LHCN-M2 (cell line): ENCODE data around the gene SH3PXD2A. TPM values are rescaled to one million over a fixed set of nuclear protein-coding genes. Genes with fewer than 3 reads are reported as not detected.
"Not testable (repeated sequence)": the region's sequence is repeated elsewhere in the genome, so short reads cannot be mapped to it uniquely, and the experiment has no call there.

Source experiments
- DNase-seq: peaks from one replicate; pipeline ENCODE4 v3.0.0-alpha.2; 2012; ENCODE audit warnings: low read depth
- total RNA-seq: library from RNA; depleted of rRNA; stranded (reverse); fragments of >200 nt; gene quantifications from 2 replicates; pipeline ENCODE4 v1.2.3, GENCODE V29; 2014

Gene SH3PXD2A
- total RNA-seq, 1 experiment from 2014 or later: 18.4 TPM

DNA sequence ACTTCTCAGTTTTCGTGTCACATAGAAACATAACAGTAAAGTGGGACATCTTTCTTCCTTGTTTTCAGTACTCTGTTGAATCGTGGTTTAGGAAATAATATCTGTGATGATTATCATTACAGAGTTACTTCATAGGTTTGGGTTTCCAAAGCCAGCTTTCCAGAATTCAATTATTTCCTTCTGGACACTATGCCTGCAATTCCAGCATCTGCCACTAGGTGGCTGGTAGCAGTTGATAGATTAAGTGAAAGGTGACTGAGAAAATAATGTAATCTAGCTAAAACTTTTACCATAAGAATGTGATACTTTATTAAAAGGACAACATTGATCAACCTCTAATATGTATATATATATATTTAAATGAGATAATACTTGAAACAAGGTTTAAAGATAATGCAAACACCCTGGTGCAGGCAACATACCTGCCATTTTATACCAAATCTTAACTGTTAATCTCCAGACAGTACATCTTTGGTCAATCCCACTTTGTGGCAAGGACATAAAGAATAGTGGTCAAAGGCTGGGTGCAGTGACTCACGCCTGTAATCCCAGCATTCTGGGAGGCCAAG lies 102.6 kb downstream of the SH3PXD2A start:
- DNase-seq: no peak

DNA sequence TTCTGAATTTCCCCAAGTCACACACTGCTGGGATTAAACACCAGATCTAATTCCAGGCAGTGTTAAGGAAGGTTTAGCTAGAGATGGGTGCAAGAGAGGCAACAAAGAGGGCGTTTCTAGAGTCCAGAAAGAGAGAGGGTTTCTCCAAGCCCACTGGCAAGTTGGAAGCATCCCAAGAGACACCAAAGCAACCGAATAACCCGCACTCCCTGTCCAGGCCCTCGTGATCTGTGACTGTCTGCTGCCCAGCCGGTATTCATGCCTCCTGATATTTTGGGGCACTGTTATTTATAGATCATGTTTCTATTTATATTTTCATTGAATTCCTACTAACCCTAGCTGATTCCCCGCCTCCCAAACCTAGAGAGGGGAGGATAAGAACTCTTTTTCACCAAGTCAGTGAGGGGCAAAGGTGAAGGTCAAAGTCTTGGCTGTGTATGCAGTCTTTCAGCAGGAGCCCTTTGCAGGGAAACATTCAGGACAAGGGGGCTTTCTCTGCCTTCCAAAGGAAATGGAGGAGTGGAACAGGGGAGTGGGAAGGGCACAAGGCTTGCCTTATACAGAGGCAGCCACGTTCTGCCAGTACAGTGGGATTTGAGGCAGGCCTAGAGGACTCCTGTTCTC lies 103.6 kb downstream of the SH3PXD2A start:
- no peak for DNase-seq

DNA sequence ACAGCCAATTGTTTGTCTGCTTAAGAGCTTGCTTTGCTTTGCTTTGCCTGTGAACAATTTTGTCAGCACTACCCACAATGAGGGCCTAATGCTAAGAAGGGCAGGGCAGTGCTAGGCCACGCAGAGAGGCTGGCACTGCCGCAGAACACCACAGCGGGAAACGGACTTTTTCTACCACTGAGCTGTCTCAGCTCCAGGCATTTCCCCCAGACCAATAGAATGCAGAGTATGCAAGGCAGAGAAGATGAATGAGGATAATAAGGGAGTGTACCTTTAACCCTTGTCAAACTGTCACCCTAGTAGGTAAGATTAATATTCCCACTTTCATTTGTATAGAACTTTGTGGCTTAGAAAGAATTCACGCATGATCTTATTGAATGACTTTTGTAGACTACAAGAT lies 104.5 kb downstream of the SH3PXD2A start:
- no peak for DNase-seq

DNA sequence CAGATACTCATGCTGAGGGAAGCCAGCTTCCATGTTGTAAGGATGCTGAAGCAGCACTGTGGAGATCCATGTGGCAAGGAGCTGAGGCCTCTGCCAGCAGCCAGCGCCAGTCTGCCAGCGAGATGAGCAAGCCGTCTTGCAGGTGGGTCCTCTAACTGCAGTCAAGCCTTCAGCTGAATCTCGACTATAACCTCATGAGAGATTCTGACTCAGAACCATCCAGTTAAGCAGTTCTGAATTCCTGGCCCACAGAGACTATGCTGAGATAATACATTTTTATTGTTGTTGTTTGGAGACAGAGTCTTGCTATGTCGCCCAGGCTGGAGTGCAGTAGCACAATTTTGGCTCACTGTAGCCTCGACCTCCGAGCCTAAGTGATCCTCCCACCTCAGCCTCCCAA lies 105.6 kb downstream of the SH3PXD2A start:
- no peak for DNase-seq

DNA sequence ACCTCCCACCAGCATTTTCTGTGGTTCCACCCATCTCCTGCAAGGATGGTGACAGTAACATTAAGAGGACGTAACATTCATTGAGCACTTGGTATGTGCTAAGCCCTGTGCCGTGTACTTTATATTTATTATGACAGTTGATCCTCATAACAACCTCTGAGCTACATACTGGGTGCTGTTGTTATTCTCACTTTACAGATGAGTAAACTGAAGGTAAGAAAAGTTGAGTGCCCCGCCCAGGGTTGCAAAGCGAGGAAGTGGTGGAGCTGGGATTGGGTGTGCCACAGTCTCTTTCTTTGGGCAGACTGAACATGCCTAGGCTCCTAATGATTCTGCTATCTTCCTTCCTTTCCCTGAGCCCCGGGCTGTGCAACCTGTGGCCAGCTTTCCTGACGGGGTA lies 107.4 kb downstream of the SH3PXD2A start:
- DNase-seq: no peak

DNA sequence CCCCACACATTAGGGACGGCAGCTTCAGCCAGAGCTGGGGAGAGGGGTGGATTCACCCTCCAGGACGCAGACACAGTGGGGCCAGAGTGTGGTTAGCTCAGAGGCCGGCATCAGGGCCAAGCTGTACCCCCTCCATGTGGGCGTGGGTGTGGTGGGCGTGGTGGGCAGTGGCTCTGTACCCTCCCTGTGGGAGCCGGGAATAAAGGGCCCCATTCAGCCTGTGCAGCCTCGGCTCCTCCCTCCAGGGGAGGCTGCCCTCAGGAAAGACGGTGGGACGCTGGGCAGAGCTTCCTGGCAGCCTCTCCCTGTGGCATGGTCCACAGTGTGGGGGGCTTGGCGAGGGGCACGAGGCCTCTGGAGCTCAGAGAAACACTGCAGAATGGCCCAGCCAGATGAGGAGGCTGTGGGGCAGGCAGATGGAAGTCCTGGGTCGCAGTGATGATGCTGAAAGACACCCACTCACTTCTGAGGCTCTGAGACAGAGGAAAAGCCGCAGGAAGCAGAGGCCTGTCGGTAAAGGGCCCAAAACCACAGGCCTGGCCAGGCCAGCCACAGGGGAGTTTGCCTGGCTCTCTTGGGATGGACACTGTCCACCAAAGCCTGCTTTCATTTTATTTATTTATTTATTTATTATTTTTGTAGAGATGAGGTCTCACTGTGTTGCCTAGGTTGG lies 108.0 kb downstream of the SH3PXD2A start:
- no peak for DNase-seq

DNA sequence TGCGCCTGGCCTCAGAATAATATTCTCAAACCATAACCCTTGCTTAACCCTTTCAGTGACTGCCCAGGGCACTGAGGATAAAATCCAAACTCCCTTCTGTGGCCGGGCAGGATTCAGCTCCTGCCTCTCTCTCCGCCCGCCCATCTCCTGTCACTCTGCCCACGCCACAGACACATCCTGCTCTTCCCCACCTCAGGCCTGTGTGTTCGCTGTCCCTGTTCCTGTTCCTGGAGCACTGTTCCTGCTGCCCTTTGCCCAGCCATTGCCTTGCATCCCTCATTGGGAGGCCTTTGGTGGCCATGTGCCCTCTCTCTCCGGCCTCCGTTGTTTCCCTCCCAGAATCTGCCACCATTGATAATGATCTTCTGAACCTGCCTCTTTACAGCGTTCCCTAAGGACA lies 108.8 kb downstream of the SH3PXD2A start:
- DNase-seq: no peak

DNA sequence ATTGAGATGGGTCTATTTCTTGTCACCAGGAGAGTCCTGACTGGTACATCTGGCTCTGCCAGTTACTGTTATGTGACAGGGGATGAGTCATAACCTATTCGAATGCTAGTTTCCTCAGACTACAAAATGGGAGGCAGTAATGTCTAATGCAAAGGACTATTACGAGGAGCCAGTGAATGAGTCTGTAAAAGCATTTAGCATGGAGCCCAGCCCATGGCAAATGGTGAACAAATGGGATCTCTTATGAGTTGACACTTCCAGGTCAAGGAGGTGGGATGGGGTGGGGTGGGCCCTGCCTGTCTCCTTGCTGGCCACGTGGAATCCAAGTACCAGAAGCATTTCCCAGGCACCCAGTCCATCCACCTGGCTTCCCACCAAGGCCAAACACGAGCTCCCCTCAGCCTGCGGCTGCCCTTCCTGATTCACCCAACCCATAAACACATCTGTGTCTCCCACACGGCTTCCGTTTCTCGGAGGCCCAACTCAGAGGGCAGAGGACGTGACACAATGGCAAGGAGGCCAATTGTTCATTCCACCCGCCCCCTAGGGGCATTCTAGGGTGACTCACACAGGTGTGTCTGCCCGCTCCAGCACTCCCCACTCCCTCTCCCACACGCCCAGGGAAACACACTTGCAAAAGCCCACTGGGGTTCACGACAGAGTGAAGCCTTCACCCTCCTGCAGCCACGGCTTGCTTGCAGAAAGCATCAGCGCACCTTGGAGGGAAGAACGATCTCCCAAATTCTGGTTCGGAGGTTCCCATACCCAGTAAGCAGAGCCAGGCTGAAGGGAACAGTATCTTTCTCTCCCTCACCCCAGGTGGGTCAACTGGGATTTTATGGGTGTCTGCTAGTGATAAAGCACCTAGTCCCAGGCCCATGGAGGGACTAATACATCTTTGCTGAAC lies 109.8 kb downstream of the SH3PXD2A start:
- DNase-seq: peak; percentile 78

DNA sequence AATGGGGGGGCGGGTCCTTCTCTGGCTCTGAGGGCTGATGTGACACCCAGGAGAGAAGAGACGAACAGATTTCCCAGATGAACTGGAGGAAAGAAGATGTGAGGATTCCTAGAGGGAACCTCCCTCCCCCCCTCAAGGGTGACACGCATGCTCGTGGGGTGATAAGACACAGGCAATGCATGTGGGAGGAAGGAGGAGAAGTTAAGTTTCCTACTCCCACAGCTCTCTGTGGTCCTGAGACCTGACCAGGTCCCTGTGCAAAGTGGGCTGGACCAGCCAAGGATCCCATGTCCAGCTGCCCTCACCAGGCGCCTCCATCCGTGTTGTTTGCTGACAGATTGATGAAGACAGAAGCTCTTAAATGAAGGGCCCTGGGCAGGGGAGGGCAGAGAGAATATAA lies 112.6 kb downstream of the SH3PXD2A start:
- no peak for DNase-seq

DNA sequence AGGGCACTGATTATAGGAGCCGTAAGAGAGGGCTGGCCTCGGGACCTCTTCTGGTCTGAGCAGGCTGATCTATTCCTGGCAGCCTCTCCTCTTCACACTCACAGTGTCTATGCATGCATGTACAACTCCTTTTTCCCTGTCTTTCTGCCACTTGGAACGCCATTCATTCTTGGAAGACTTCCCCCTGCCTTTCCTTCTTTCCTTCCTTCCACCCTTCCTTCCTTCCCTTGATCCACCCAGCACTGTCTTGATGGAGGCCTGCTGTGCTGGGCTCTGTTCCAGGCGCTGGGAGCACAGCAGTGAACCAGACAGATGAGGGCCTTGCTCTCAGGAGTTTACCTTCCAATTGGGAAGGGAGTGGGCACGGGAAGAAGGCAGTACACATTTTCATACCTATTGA lies 114.8 kb downstream of the SH3PXD2A start:
- DNase-seq: no peak

DNA sequence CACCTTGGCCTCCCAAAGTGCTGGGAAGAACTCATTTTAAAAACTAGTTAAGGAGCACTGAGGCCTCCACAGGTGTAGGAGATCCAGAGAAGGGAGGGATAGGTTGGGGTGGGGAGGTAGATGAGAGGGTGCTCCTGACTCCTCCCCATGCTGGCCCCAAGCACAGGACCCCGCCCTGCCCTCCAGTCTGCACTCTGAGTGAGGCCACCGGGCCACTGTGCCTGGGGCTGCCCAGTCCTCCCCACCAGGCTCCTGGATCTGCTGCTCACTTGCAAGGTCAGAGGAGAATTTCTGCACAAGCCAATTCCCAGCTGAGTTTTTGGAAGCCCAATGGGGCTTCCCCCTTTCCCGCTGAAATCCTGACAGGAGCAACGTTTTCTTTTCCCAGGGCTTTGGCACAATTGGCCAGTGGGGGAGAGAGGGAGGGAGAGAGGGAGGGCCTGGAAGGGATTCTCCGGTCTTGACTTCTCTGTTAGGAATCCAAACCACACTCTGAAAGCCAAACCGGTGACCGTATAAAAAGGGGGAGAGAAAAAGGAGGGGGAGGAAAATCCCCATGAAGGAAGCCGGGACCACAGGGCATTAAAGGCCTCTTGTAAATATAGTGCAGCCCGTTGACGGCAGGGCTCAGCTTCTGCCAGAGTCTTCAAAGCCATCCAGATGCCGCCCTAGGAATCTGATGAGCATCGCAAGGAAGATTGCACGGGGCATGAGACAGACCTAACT lies 116.2 kb downstream of the SH3PXD2A start:
- peak; percentile 95 for DNase-seq

DNA sequence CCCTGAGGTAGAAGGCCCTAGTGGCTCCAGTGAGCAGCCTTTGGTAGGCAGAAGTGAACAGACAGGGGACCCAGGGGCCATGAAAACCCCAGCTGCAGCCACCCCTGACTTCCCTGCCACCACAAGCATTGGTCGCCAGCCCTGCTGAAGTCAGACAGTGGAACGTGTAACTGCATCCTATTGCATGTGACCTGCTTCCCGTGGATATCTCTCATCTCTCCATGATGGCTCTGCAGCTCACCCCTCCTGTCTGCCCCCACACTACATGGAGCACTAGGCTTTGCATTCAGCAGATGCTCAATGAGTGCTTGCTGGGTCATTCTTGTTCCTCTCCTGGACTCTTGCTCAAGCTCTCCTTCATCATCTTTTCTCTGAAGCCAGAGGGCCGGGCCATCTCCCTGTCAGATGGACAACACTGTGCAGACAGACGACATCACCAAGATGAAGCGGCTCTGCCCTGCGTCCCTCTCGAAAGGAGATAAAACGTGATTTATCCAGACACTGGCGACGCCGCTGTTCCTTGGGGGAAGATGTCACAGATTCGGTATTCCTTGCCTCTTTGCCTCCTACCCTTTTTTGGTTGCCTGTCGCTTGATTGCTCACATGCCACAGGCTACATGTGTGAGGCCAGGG lies 117.5 kb downstream of the SH3PXD2A start:
- DNase-seq: no peak

DNA sequence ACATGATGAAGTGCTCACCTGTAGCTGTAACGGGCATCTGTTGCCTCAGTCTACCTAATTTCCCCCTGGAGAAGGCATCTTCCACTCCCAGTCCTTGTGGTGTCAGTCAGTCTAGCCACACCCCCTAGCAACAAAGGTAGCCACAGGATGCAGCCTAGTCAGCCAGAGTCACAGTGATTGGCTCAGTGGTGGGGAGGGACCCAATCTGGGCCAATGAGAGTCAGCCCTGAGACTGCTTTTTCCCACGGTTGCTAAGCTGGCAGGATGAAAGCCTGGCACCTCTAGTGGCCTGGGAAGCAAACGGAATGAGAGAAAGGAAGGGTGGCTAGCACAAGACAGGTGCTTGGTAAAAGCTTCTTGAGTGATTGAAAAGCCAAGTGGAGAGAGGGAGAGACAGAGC lies 118.6 kb downstream of the SH3PXD2A start:
- DNase-seq: peak; percentile 59

DNA sequence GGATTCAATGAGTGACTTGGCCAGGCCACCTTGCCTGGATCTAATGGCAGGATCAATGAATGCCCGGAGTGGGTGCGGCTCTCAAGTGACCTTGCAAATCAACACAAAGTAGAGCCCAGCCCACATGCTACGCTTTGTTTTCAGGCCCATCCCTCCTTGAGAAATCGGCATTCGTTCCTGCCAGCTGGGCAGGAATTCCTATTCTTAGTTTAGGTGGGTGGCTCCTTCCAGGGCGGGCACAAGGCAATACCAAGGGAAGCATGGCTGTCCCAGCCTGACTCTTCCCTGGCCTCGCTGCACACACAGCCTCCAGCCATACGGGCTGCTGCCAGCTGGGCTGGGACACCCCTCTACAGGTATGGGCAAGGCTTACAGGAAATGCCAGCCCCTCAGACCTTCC lies 119.3 kb downstream of the SH3PXD2A start:
- no peak for DNase-seq

DNA sequence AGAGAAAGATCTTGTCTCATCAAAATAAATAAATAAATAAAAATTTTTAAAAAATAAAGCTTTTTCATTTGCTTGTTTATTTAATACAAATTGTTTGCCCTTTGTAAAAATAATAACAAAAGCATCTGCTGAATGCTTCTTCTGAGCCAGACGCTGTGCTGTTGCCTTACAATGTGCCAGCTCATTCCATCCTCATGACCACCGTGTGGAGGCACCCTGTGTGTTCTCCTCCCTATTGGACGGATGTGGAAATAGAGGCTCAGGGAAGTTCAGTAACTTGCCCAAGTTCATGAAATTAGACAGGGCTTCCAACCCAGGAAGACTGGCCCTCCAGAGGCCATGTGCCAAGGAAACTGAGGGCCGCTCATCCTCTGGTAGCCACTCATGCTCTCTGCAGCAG lies 120.6 kb downstream of the SH3PXD2A start:
- no peak for DNase-seq

DNA sequence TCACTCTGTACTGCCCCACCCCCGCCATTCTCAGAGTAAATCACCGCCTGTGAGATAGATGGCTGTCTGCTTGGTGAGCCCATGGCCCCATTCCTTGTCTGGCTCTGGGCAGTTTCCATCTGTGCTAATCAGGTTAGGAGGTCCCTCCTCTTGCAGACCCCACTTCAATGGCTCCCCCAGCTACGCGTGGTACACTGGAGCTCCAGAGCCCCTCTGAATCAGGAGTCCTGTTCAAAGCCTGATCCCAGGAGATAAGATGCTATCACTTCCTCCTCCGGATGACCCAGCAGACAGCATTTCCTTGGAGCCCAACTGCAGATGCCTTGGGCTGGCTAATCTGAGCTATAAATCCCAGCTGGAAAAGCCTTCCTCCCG lies 122.3 kb downstream of the SH3PXD2A start:
- DNase-seq: no peak

DNA sequence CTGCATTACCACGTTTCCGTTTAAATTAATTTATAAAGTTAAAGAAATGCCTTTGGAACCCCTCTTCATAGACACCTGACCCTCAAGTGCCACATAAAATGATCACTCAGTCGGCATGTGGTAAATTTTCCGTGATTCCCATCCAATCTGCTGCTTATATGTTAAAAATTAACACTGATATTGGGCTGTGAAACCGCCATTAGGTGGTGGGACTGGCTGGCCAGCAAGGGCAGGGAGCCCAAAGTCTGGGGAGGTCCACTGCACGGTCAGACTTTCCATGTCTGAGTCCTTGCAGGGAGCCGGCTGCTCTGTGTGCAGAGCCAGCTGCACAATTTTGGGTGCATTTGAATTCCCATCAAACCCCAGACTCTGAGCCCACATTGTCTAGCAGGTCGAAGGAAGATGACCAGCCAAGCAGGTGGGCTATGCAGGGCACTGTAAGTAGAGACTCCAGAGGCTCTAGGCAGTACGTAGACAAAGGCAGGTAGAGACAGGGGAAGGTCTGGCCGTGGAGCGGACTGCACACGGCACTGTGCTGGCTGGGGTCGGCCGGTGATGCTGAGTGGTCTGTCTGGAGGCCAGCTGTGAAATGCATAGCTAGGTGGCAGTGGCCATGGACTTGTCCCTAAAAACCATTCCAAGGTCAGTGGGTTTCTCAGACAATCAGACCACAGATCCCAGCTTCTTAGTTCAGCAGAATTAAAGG lies 122.9 kb downstream of the SH3PXD2A start:
- DNase-seq: no peak

DNA sequence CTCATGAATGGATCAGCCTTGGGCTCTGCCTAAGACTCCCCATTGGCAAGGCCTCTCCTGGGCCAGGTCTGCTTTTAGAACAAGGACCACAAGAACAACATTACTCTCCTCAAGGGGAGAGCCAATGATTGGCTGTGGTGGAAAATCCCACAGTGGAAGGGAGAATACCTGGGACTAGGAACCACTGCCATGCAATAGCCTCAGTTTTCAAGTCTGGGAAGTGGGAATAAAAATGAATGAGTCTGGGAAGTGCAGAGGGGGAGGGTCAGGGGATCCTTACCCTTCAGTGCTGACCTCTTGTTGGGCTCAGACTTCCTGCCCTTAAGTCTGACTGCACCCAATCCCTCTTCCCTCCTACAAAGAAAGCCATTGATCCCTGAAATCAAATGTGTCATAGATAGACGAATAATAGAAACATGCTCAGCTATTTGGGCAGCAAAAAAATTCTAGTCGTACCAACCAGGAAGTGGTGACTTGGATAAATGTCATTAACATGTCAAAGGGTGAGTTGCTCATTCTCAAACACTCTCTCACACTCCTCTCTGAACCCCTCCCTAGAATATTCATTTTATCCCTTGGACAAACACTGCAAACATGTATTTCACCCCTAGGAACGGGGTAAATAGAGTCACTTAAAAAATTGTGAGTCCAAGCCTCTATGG lies 123.6 kb downstream of the SH3PXD2A start:
- no peak for DNase-seq

DNA sequence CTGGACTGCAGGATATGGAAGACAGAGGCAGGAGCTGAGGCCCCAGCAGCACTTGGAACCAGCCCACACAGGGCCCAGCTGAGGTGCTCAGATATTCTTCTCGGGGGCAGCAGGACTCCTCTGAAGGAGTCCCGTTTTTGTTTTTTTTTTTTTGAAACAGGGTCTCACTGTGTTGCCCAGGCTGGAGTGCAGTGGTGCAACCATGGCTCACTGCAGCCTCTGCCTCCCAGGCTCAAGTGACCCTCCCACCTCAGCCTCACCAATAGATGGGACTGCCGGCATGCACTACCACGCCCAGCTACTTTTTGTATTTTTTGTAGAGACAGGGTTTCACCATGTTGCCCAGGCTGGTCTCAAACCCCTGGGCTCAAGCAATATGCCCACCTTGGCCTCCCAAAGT lies 124.3 kb downstream of the SH3PXD2A start:
- not testable (repeated sequence) for DNase-seq

DNA sequence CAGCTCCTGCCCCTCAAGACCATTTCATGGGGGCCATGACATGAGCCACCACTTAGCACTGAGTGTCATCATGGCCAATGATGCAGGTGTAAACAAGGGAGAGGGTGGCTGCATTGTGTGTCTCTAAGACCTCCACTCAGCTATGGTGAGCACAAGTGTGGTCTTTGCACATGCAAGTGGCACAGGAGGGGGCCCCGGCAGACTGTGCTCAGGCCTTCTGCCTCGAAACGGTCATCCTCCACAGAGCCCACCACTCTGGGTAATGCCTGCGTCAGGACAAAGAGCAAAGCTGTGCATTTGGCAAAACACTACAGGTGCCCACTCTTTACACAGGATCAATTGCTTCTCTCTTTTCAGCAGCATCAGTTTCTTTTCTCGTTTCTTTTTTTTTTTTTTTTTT lies 125.5 kb downstream of the SH3PXD2A start:
- DNase-seq: no peak
